ENCODE data around the gene C1QTNF4.
"Not testable (repeated sequence)": the region's sequence is repeated elsewhere in the genome, so short reads cannot be mapped to it uniquely, and the experiment has no call there.

- not testable (repeated sequence) for TF ChIP-seq CTCF (IDR thresholded peaks at IDR 0.05; ENCODE audit: borderline replicate concordance, extremely low read depth, low read length, poor library complexity, severe bottlenecking); EZH2 (IDR thresholded peaks at IDR 0.05; ENCODE audit: borderline replicate concordance, low read depth, low read length, severe bottlenecking)
These were observed 42.1 kb upstream of the C1QTNF4 start for GRCh38 chr11:47636331-47636730.
